Prostate gland (tissue), 2 donors: Measurements from ENCODE around the gene TAF5. TPM values are rescaled to one million over a fixed set of nuclear protein-coding genes. Genes with fewer than 3 reads are reported as not detected.
"Not testable (repeated sequence)": the region's sequence is repeated elsewhere in the genome, so short reads cannot be mapped to it uniquely, and the experiment has no call there.

Source experiments
- DNase-seq: peaks from one replicate; pipeline ENCODE4 v3.0.0-alpha.2; 2019; ENCODE audit warnings: low spot score
- H3K27ac ChIP-seq, 2 donors: fragments of 200-600 bp; sonication (generic); 2 replicates each; pipeline ENCODE4 v1.5.1; 2017 to 2019
- H3K27me3 ChIP-seq: fragments of 200-600 bp; sonication (generic); replicated peaks from 2 replicates; pipeline ENCODE4 v1.5.1; 2019; ENCODE audit not compliant: insufficient read depth
- H3K36me3 ChIP-seq, 2 donors: fragments of 200-600 bp; sonication (generic); 1 replicate in 1 of 2; 2 replicates in 1 of 2; pipeline versions ENCODE4 v1.5.1 to v1.8.1; 2017 to 2019
- H3K4me1 ChIP-seq: fragments of 200-600 bp; sonication (generic); replicated peaks from 2 replicates; pipeline ENCODE4 v1.5.1; 2019
- H3K4me3 ChIP-seq, 2 donors: fragments of 200-600 bp; sonication (generic); 2 replicates each; pipeline ENCODE4 v1.5.1; 2017 to 2019
- H3K9me3 ChIP-seq: fragments of 200-600 bp; sonication (generic); 2 replicates; pipeline ENCODE4 v1.5.1; 2017
- POLR2A ChIP-seq: fragments of 450-650 bp; IDR thresholded peaks from one replicate; pipeline ENCODE4 v1.6.1; 2016; ENCODE audit warnings: antibody characterized with exemption, mild to moderate bottlenecking
- POLR2AphosphoS5 ChIP-seq: sonication (generic); formaldehyde crosslinking; IDR thresholded peaks from one replicate; pipeline ENCODE4 v1.6.1; 2017; ENCODE audit warnings: antibody characterized with exemption
- WGBS: methylation state at CpG from one replicate; pipeline ENCODE4 v1.1.5; 2018; 5-methylcytosine and 5-hydroxymethylcytosine counted together
- intact Hi-C: fragments of 100-400 bp; cut with DNase I; formaldehyde crosslinking; loops from one replicate; pipeline ENCODE4 v1.14.2; 2022
- total RNA-seq, 2 donors: library from RNA; depleted of rRNA; stranded (reverse); fragments of >200 nt; gene quantifications; one replicate each; pipeline ENCODE4 v1.1.0, GENCODE V29; 2016
- TF ChIP-seq, protein P1 (sequence below), 4 experiments: fragments of 200-600 bp in 2 of 4; fragments of 450-650 bp in 2 of 4; sonication (generic) in 2 of 4; IDR thresholded peaks; 1 replicate in 3 of 4; 2 replicates in 1 of 4; pipeline ENCODE4 v1.5.1; 2016 to 2019; ENCODE audit warnings: antibody characterized with exemption in 4 of 4, mild to moderate bottlenecking in 2 of 4, moderate library complexity in 2 of 4

Gene TAF5
- total RNA-seq, 2 donors from 2014 or later, result 3.7 to 16.0 TPM

GRCh38 chr10:103415581-103415980 is 47.8 kb downstream of the TAF5 start:
- 70% methylated on average over 8 of the region's 8 CpGs for WGBS
- Histone ChIP-seq H3K27ac (no peak overlapping the region), H3K9me3 (no peaks in the 10 kb centered on the region), H3K4me1 (no peaks in the 10 kb centered on the region), H3K4me3 (no peak overlapping the region), H3K27me3 (no peaks in the 10 kb centered on the region), H3K36me3 (peaks cover 30 to 32% of the 10 kb centered on the region in 2 donors)
- TF ChIP-seq POLR2A, result no peak
- TF ChIP-seq, protein P1, sequence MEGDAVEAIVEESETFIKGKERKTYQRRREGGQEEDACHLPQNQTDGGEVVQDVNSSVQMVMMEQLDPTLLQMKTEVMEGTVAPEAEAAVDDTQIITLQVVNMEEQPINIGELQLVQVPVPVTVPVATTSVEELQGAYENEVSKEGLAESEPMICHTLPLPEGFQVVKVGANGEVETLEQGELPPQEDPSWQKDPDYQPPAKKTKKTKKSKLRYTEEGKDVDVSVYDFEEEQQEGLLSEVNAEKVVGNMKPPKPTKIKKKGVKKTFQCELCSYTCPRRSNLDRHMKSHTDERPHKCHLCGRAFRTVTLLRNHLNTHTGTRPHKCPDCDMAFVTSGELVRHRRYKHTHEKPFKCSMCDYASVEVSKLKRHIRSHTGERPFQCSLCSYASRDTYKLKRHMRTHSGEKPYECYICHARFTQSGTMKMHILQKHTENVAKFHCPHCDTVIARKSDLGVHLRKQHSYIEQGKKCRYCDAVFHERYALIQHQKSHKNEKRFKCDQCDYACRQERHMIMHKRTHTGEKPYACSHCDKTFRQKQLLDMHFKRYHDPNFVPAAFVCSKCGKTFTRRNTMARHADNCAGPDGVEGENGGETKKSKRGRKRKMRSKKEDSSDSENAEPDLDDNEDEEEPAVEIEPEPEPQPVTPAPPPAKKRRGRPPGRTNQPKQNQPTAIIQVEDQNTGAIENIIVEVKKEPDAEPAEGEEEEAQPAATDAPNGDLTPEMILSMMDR (IDR thresholded peaks at IDR 0.05), result no peak
- no peak for TF ChIP-seq POLR2AphosphoS5
- intact Hi-C loops, result loop anchor here (5.0 kb wide), 1 partner anchor 177 kb away; no protein-coding TSS in a partner anchor
- DNase-seq, result no peak

GRCh38 chr10:103416436-103417147 is 48.8 kb downstream of the TAF5 start:
- TF ChIP-seq POLR2A, result no peak
- TF ChIP-seq, protein P1 (IDR thresholded peaks at IDR 0.05), result peak in 3 of 4 experiments; percentile 65 to 74 (median 73)
- TF ChIP-seq POLR2AphosphoS5, result peak; percentile 6
- H3K36me3 ChIP-seq, result peaks cover 30 to 32% of the 10 kb centered on the region in 2 donors
- H3K4me3 ChIP-seq, result no peak overlapping the region
- no peaks in the 10 kb centered on the region for H3K27me3 ChIP-seq
- no peaks in the 10 kb centered on the region for H3K4me1 ChIP-seq
- no peaks in the 10 kb centered on the region for H3K9me3 ChIP-seq
- intact Hi-C loops, result loop anchor here (1.0 to 5.0 kb wide), 2 partner anchors 66 to 176 kb away; no protein-coding TSS in a partner anchor
- DNase-seq, result peak; percentile 62
- 36% methylated on average over 8 of the region's 8 CpGs for WGBS
- no peak overlapping the region for H3K27ac ChIP-seq

DNA sequence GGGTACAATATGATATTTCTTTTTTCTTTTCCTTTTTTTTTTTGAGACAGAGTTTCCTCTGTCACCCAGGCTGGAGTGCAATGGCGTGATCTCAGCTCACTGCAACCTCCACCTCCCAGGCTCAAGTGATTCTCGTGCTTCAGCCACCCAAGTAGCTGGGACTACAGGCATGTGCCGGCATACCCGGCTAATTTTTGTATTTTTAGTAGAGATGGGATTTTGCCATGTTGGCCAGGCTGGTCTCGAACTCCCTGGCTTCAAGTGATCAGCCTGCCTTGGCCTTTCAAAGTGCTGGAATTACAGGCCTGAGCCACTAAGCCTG is 49.3 kb downstream of the TAF5 start:
- 82% methylated on average over 5 of the region's 5 CpGs for WGBS
- not testable (repeated sequence) for H3K27ac ChIP-seq, H3K27me3 ChIP-seq, H3K9me3 ChIP-seq, H3K4me1 ChIP-seq, H3K4me3 ChIP-seq, DNase-seq
- intact Hi-C loops, result loop anchor here (1.0 to 5.0 kb wide), 2 partner anchors 65 to 175 kb away; no protein-coding TSS in a partner anchor
- peaks cover 30 to 32% of the 10 kb centered on the region in 2 donors for H3K36me3 ChIP-seq

- intact Hi-C loops, result loop anchor here (1.0 to 5.0 kb wide), 2 partner anchors 65 to 175 kb away; no protein-coding TSS in a partner anchor
- Histone ChIP-seq H3K9me3 (no peaks in the 10 kb centered on the region), H3K27ac (no peak overlapping the region), H3K4me3 (no peak overlapping the region), H3K4me1 (no peaks in the 10 kb centered on the region), H3K27me3 (no peaks in the 10 kb centered on the region), H3K36me3 (peaks cover 29 to 32% of the 10 kb centered on the region in 2 donors)
- DNase-seq, result no peak
- 84% methylated on average over 5 of the region's 5 CpGs for WGBS
- TF ChIP-seq POLR2AphosphoS5 (no peak), POLR2A (no peak)
- TF ChIP-seq, protein P1 (IDR thresholded peaks at IDR 0.05), result no peak
Measured at GRCh38 chr10:103417601-103418000, 49.8 kb downstream of the TAF5 start.

- intact Hi-C loops, result loop anchor here (5.0 kb wide), 1 partner anchor 173 kb away; no protein-coding TSS in a partner anchor
- WGBS, result 91% methylated on average over 4 of the region's 4 CpGs
- Histone ChIP-seq H3K4me3 (no peak overlapping the region), H3K27me3 (no peaks in the 10 kb centered on the region), H3K9me3 (no peaks in the 10 kb centered on the region), H3K4me1 (no peaks in the 10 kb centered on the region), H3K36me3 (peaks cover 15 to 40% of the 10 kb centered on the region in 2 donors), H3K27ac (no peak overlapping the region)
- TF ChIP-seq, protein P1 (IDR thresholded peaks at IDR 0.05), result no peak
- TF ChIP-seq POLR2AphosphoS5, result no peak
- TF ChIP-seq POLR2A, result no peak
- DNase-seq, result no peak
Measured at GRCh38 chr10:103419101-103419500, 51.3 kb downstream of the TAF5 start.
